HEK293 (cell line): ENCODE measurements around the gene ROR2.

Source experiments
- CTCF ChIA-PET: fragments of 350-600 bp; formaldehyde crosslinking; extraction: SDS; loops from one replicate; lab custom pipeline; 2021; ENCODE audit warnings: antibody characterized with exemption; lab: Yijun Ruan, JAX
- POLR2A ChIA-PET: fragments of 300-600 bp; formaldehyde crosslinking; extraction: SDS; loops from one replicate; lab custom pipeline; 2020; ENCODE audit warnings: antibody characterized with exemption, inconsistent platforms; lab: Yijun Ruan, JAX
- H3K27ac ChIP-seq: fragments of 200-500 bp; sonication (Bioruptor generic); 2 replicates; pipeline ENCODE4 v1.5.1; 2014; ENCODE audit warnings: low read depth, low read length, control low read depth, inconsistent platforms; ENCODE audit errors: extremely low read depth
- H3K36me3 ChIP-seq, 2 experiments: fragments of 200-500 bp in 1 of 2; sonication (Bioruptor generic) in 1 of 2; 1 replicate in 1 of 2; 2 replicates in 1 of 2; pipeline ENCODE4 v1.5.1; 2014 to 2017; ENCODE audit warnings: inconsistent platforms in 2 of 2, low read length in 2 of 2; ENCODE audit not compliant: control insufficient read depth in 2 of 2, insufficient read depth in 1 of 2
- H3K4me1 ChIP-seq: fragments of 200-500 bp; sonication (Bioruptor generic); 2 replicates; pipeline ENCODE4 v1.5.1; 2014; ENCODE audit warnings: mild to moderate bottlenecking, low read length, inconsistent platforms; ENCODE audit not compliant: control insufficient read depth, insufficient read depth
- H3K4me3 ChIP-seq: 2 replicates; pipeline ENCODE4 v1.5.1; 2011; ENCODE audit warnings: low read depth, mild to moderate bottlenecking, control low read depth, low read length, moderate library complexity
- H3K9me3 ChIP-seq: fragments of 200-500 bp; sonication (Bioruptor generic); 2 replicates; pipeline ENCODE4 v1.5.1; 2014; ENCODE audit warnings: low read depth, low read length, inconsistent platforms; ENCODE audit not compliant: control insufficient read depth, insufficient read depth
- GFI1B ChIP-seq: fragments of 450-650 bp; formaldehyde crosslinking; IDR thresholded peaks from 2 replicates; pipeline ENCODE4 v1.5.1; 2016; ENCODE audit warnings: missing biosample characterization, missing genetic modification characterization
- HIC1 ChIP-seq: fragments of 450-650 bp; formaldehyde crosslinking; IDR thresholded peaks from 2 replicates; pipeline ENCODE4 v1.5.1; 2016; ENCODE audit warnings: missing biosample characterization, missing genetic modification characterization
- ZFP3 ChIP-seq: fragments of 450-650 bp; formaldehyde crosslinking; IDR thresholded peaks from 2 replicates; pipeline ENCODE4 v1.5.1; 2016; ENCODE audit warnings: low read depth, missing biosample characterization, missing genetic modification characterization
- ZNF16 ChIP-seq: fragments of 450-650 bp; formaldehyde crosslinking; IDR thresholded peaks from 2 replicates; pipeline ENCODE4 v1.5.1; 2016; ENCODE audit warnings: low read depth, missing biosample characterization, missing genetic modification characterization
- ZNF214 ChIP-seq: fragments of 450-650 bp; formaldehyde crosslinking; IDR thresholded peaks from 2 replicates; pipeline ENCODE4 v1.5.1; 2017; ENCODE audit warnings: missing biosample characterization, mild to moderate bottlenecking, missing genetic modification characterization, borderline replicate concordance
- ZNF341 ChIP-seq: fragments of 450-650 bp; formaldehyde crosslinking; IDR thresholded peaks from 2 replicates; pipeline ENCODE4; 2016; ENCODE audit warnings: low read depth, missing biosample characterization, missing genetic modification characterization
- ZNF433 ChIP-seq: fragments of 450-650 bp; formaldehyde crosslinking; IDR thresholded peaks from 2 replicates; pipeline ENCODE4 v1.5.1; 2016; ENCODE audit warnings: missing biosample characterization, missing genetic modification characterization, low read depth
- ZNF473 ChIP-seq: fragments of 450-650 bp; formaldehyde crosslinking; IDR thresholded peaks from 2 replicates; pipeline ENCODE4 v1.5.1; 2017; ENCODE audit warnings: missing biosample characterization, missing genetic modification characterization
- ZNF48 ChIP-seq: fragments of 450-650 bp; formaldehyde crosslinking; IDR thresholded peaks from 2 replicates; pipeline ENCODE4 v1.5.1; 2016; ENCODE audit warnings: missing biosample characterization, missing genetic modification characterization
- ZNF510 ChIP-seq: fragments of 450-650 bp; formaldehyde crosslinking; IDR thresholded peaks from 2 replicates; pipeline ENCODE4 v1.5.1; 2018; ENCODE audit warnings: mild to moderate bottlenecking, missing genetic modification characterization, missing biosample characterization; ENCODE audit not compliant: insufficient replicate concordance
- ZNF623 ChIP-seq: fragments of 450-650 bp; formaldehyde crosslinking; IDR thresholded peaks from 2 replicates; pipeline ENCODE4 v1.5.1; 2016; ENCODE audit warnings: missing biosample characterization, missing genetic modification characterization
- ZNF626 ChIP-seq: fragments of 450-650 bp; sonication (Bioruptor Pico); formaldehyde crosslinking; IDR thresholded peaks from 2 replicates; pipeline ENCODE4 v1.5.1; 2018; ENCODE audit warnings: missing biosample characterization, missing genetic modification characterization, inconsistent platforms
- ZNF837 ChIP-seq: fragments of 450-650 bp; formaldehyde crosslinking; IDR thresholded peaks from 2 replicates; pipeline ENCODE4 v1.5.1; 2016; ENCODE audit warnings: missing biosample characterization, missing genetic modification characterization
- TF ChIP-seq, protein P1 (sequence below): fragments of 450-650 bp; formaldehyde crosslinking; IDR thresholded peaks from 2 replicates; pipeline ENCODE4 v1.5.1; 2017; ENCODE audit warnings: missing biosample characterization, missing genetic modification characterization
- TF ChIP-seq, protein P2 (sequence below): fragments of 450-650 bp; formaldehyde crosslinking; IDR thresholded peaks from 2 replicates; pipeline ENCODE4 v1.5.1; 2017; ENCODE audit warnings: missing biosample characterization, mild to moderate bottlenecking, missing genetic modification characterization, moderate library complexity

ROR2 gene

GRCh38 chr9:91532325-91532724, 417.7 kb downstream of the ROR2 start:
- ChIA-PET POLR2A (no interaction called here), CTCF (interaction anchor here (0.6 kb wide), 1 partner anchor 89 kb away, joined by 4 read pairs; no protein-coding TSS in a partner anchor)
- H3K4me1 ChIP-seq, result peaks cover 3% of the 10 kb centered on the region; the same call in 1 of the 2 replicates
- no peaks in the 10 kb centered on the region for H3K9me3 ChIP-seq
- no peaks in the 10 kb centered on the region for H3K36me3 ChIP-seq
- no peak overlapping the region for H3K4me3 ChIP-seq
- H3K27ac ChIP-seq, result no peak overlapping the region
- TF ChIP-seq ZNF623 (tag by site-specific recombination), result no peak
- TF ChIP-seq ZNF510 (tag by site-specific recombination), result no peak
- TF ChIP-seq ZNF341 (tag by site-specific recombination), result no peak
- TF ChIP-seq ZFP3, result no peak
- no peak for TF ChIP-seq ZNF214 (tag by site-specific recombination)
- TF ChIP-seq ZNF433 (tag by site-specific recombination), result no peak
- no peak for TF ChIP-seq ZNF837 (tag by site-specific recombination)
- TF ChIP-seq, protein P1, sequence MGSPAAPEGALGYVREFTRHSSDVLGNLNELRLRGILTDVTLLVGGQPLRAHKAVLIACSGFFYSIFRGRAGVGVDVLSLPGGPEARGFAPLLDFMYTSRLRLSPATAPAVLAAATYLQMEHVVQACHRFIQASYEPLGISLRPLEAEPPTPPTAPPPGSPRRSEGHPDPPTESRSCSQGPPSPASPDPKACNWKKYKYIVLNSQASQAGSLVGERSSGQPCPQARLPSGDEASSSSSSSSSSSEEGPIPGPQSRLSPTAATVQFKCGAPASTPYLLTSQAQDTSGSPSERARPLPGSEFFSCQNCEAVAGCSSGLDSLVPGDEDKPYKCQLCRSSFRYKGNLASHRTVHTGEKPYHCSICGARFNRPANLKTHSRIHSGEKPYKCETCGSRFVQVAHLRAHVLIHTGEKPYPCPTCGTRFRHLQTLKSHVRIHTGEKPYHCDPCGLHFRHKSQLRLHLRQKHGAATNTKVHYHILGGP (tag by site-specific recombination), result no peak
- no peak for TF ChIP-seq ZNF48 (tag by site-specific recombination)

DNA sequence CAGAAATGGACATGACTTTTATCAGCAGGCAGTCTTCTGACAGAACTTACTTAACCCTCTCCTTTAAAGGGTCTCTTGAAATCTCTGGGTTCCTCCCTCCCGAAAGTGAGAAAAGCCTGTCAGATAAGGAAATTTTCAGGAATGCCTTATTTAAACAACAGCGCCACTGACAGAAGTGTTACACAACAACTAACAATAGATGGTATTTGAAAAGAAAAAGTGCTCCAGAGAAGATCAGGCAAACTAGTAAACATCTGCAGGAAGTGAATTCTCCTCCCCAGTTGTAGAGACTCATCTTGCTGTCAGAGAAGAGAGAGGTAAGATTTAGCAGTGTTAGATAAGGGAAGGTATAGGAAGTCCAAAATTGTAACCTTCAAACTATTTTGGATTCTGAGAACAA, 419.2 kb downstream of the ROR2 start:
- POLR2A ChIA-PET, result no interaction called here
- TF ChIP-seq ZNF16 (no peak), ZNF626 (tag by site-specific recombination) (no peak), GFI1B (no peak), HIC1 (tag by site-specific recombination) (no peak)
- Histone ChIP-seq H3K36me3 (no peaks in the 10 kb centered on the region), H3K4me1 (no peaks in the 10 kb centered on the region), H3K9me3 (no peaks in the 10 kb centered on the region), H3K4me3 (no peak overlapping the region), H3K27ac (no peak overlapping the region)
- CTCF ChIA-PET, result no interaction called here

DNA sequence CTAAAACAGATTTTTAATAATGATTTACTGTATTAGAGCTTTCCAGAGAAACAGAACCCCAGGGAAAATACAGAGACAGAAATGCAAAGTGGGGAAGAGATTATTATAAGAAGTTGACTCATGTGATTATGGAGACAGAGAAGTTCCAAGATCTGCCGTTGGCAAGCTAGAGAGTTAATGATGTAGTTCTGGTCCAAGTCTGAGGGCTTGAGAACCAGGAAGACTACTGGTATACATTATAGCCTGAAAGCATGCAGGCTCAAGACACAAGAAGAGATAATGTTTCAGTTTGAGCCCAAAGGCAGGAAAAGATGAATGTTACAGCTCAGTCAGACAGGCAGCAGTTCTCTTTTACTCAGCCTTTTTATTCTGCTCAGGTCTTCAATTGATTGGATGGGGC, 427.5 kb downstream of the ROR2 start:
- CTCF ChIA-PET, result interaction anchor here (0.6 kb wide), 1 partner anchor 212 kb away, joined by 3 read pairs; no protein-coding TSS in a partner anchor
- H3K4me1 ChIP-seq, result no peaks in the 10 kb centered on the region
- no peak overlapping the region for H3K4me3 ChIP-seq
- H3K9me3 ChIP-seq, result no peaks in the 10 kb centered on the region
- POLR2A ChIA-PET, result no interaction called here
- TF ChIP-seq, protein P2, sequence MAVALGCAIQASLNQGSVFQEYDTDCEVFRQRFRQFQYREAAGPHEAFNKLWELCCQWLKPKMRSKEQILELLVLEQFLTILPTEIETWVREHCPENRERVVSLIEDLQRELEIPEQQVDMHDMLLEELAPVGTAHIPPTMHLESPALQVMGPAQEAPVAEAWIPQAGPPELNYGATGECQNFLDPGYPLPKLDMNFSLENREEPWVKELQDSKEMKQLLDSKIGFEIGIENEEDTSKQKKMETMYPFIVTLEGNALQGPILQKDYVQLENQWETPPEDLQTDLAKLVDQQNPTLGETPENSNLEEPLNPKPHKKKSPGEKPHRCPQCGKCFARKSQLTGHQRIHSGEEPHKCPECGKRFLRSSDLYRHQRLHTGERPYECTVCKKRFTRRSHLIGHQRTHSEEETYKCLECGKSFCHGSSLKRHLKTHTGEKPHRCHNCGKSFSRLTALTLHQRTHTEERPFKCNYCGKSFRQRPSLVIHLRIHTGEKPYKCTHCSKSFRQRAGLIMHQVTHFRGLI (tag by site-specific recombination), result no peak
- TF ChIP-seq ZNF473, result no peak
- TF ChIP-seq GFI1B, result no peak
- H3K36me3 ChIP-seq, result no peaks in the 10 kb centered on the region
- no peak overlapping the region for H3K27ac ChIP-seq
